Spleen (tissue), 11 donors: ENCODE measurements around the gene BEND3. TPM values are rescaled to one million over a fixed set of nuclear protein-coding genes. Genes with fewer than 3 reads are reported as not detected.

Experiments
- DNase-seq: peaks from one replicate; pipeline ENCODE4 v3.0.0-alpha.2; 2020
- H3K27ac ChIP-seq, 8 donors: fragments of 200-600 bp; sonication (generic) in 7 of 8; 1 replicate in 4 of 8; 2 replicates in 4 of 8; pipeline versions ENCODE4 v1.5.0 to v1.8.0; 2016 to 2021; ENCODE audit warnings: inconsistent platforms in 4 of 8, mild to moderate bottlenecking in 4 of 8, moderate library complexity in 1 of 8
- H3K27me3 ChIP-seq, 7 donors: fragments of 200-600 bp; sonication (generic) in 6 of 7; replicated peaks in 1 of 7; 1 replicate in 4 of 7; 2 replicates in 3 of 7; pipeline versions ENCODE4 v1.5.0 to v1.8.0; 2016 to 2021; ENCODE audit warnings: inconsistent platforms in 3 of 7, mild to moderate bottlenecking in 1 of 7
- H3K36me3 ChIP-seq, 6 donors: fragments of 200-600 bp; sonication (generic) in 5 of 6; 1 replicate in 4 of 6; 2 replicates in 2 of 6; pipeline versions ENCODE4 v1.5.0 to v1.8.0; 2016 to 2021; ENCODE audit warnings: inconsistent platforms in 2 of 6
- H3K4me1 ChIP-seq, 6 donors: fragments of 200-600 bp; sonication (generic) in 5 of 6; 1 replicate in 3 of 6; 2 replicates in 3 of 6; pipeline versions ENCODE4 v1.5.0 to v1.8.0; 2016 to 2021; ENCODE audit warnings: inconsistent platforms in 3 of 6
- H3K4me3 ChIP-seq, 8 donors: fragments of 200-600 bp; sonication (generic) in 7 of 8; 1 replicate in 4 of 8; 2 replicates in 4 of 8; pipeline versions ENCODE4 v1.5.0 to v1.8.0; 2016 to 2021; ENCODE audit warnings: inconsistent platforms in 4 of 8, mild to moderate bottlenecking in 4 of 8, moderate library complexity in 2 of 8
- H3K9me3 ChIP-seq, 8 donors: fragments of 200-600 bp; sonication (generic) in 7 of 8; 1 replicate in 4 of 8; 2 replicates in 4 of 8; pipeline versions ENCODE4 v1.5.0 to v1.8.0; 2016 to 2021; ENCODE audit warnings: inconsistent platforms in 4 of 8
- POLR2A ChIP-seq, 3 donors: fragments of 450-650 bp; IDR thresholded peaks; one replicate each; pipeline ENCODE4 v1.5.1; 2017; ENCODE audit warnings: antibody characterized with exemption in 3 of 3, mild to moderate bottlenecking in 1 of 3
- POLR2AphosphoS5 ChIP-seq, 3 donors: sonication (generic); formaldehyde crosslinking; IDR thresholded peaks; one replicate each; pipeline ENCODE4 v1.5.1; 2017; ENCODE audit warnings: antibody characterized with exemption in 3 of 3
- WGBS, 5 donors: extraction: QIAGEN DNeasy Blood & Tissue Kit in 3 of 5; methylation state at CpG; one replicate each; pipeline versions ENCODE4 v1.1.5 to v1.1.7; 2013 to 2018; 5-methylcytosine and 5-hydroxymethylcytosine counted together
- intact Hi-C: fragments of 100-400 bp; cut with DNase I; formaldehyde crosslinking; loops from one replicate; pipeline ENCODE4 v1.15.0; 2023; ENCODE audit warnings: low total_unique reads
- polyA plus RNA-seq, 3 donors: library from polyadenylated mRNA; stranded (reverse); fragments of 200-250 nt; gene quantifications; one replicate each; pipeline ENCODE4 v1.2.1, GENCODE V29; 2013
- total RNA-seq, 7 donors: library from RNA; depleted of rRNA in 3 of 7; stranded (reverse); fragments of >200 nt in 3 of 7; fragmentation: NEBNext Ultra II Directional in 4 of 7; extraction: Animal tissue kit (Norgen Biotek cat#: 25700) in 4 of 7; gene quantifications; one replicate each; pipeline versions ENCODE4 v1.1.0 to v1.2.1, GENCODE V29; 2016 to 2021
- TF ChIP-seq, protein P1 (sequence below), 11 experiments: fragments of 200-600 bp in 7 of 11; fragments of 450-650 bp in 4 of 11; sonication (generic) in 4 of 11; IDR thresholded peaks in 8 of 11; conservative IDR thresholded peaks in 3 of 11; 1 replicate in 7 of 11; 2 replicates in 4 of 11; pipeline versions ENCODE4 v1.4.0 to v1.8.0; 2016 to 2021; ENCODE audit warnings: antibody characterized with exemption in 11 of 11, inconsistent platforms in 4 of 11, mild to moderate bottlenecking in 1 of 11
- donor health status: healthy with polysubstance abuse.
- donor health status: DM: no; HTN: no; CAD: no; lungs with moderate emphysema.
- donor health status: DM: no; HTN: no; CAD: no.
- donor health status: Bipolar disorder and iron deficiency.
- donor health status: healthy.
- donor health status: DM: no; HTN: no; CAD: no.
- donor health status: DM: yes; HTN: yes; CAD: no.

BEND3 gene
- total and polyA plus RNA-seq, 10 donors = 0.37 to 2.6 (median 2.1) TPM

DNA sequence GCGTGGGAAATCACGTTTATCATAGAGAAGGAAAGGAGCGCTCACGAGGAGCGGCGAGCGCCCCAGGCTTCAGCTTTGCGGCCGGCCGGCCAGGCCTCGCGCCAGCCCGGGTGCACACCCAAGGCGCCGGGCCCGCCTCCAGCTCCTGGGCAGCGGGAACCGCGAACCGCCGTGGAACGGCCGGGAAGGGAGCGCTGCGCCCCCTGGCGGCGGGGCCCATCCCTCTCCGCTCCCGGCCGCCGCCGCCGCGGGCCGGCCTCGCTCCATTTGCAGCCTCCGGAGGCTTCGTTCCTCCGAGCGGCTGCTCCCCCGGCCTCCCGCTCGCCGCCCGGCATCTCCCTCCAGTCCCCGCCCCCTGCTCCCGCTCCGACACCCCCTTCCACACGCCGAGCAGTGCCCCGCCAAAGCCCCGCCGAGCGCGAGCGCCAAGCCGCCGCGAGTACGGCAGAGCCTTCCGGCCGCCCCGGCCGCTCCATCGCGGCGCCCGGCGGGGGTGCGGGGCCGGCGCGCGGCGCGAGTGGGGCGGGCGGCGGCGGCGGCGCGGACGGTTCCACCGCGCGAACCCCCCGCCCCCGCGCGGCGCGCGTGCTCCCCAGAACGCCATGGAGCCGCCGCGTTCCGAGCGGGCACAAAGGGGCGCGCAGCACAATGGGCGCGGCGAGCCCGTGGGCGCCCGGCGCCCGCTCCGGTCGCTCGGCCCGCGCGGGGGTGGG is 946 bp downstream of the BEND3 start:
- H3K4me1 ChIP-seq = peaks cover 6 to 37% (median 25%) of the 10 kb centered on the region in 6 donors
- DNase-seq = peak; percentile 95
- intact Hi-C loops = no loop called here
- H3K9me3 ChIP-seq = no peaks in the 10 kb centered on the region
- WGBS, 5 donors = 0 to 1% (median 0%) methylated on average over 31 to 116 of the region's 116 CpGs
- no peaks in the 10 kb centered on the region for H3K36me3 ChIP-seq
- TF ChIP-seq POLR2A (IDR thresholded peaks at IDR 0.05) (no peak), POLR2AphosphoS5 (IDR thresholded peaks at IDR 0.05) (peak; percentile 20 to 56 (median 53))
- TF ChIP-seq, protein P1, sequence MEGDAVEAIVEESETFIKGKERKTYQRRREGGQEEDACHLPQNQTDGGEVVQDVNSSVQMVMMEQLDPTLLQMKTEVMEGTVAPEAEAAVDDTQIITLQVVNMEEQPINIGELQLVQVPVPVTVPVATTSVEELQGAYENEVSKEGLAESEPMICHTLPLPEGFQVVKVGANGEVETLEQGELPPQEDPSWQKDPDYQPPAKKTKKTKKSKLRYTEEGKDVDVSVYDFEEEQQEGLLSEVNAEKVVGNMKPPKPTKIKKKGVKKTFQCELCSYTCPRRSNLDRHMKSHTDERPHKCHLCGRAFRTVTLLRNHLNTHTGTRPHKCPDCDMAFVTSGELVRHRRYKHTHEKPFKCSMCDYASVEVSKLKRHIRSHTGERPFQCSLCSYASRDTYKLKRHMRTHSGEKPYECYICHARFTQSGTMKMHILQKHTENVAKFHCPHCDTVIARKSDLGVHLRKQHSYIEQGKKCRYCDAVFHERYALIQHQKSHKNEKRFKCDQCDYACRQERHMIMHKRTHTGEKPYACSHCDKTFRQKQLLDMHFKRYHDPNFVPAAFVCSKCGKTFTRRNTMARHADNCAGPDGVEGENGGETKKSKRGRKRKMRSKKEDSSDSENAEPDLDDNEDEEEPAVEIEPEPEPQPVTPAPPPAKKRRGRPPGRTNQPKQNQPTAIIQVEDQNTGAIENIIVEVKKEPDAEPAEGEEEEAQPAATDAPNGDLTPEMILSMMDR (IDR thresholded peaks at IDR 0.05 in 8 of 11, conservative IDR thresholded peaks at IDR 0.05 in 3 of 11) = peak; percentile 28 to 98 (median 92)
- H3K4me3 ChIP-seq = peak overlapping the region; percentile 50 to 93 (median 78)
- peak overlapping the region in 6 of 8 donors; percentile 55 to 77 (median 70) for H3K27ac ChIP-seq
- H3K27me3 ChIP-seq = peaks cover 0 to 36% (median 2%) of the 10 kb centered on the region in 7 donors

DNA sequence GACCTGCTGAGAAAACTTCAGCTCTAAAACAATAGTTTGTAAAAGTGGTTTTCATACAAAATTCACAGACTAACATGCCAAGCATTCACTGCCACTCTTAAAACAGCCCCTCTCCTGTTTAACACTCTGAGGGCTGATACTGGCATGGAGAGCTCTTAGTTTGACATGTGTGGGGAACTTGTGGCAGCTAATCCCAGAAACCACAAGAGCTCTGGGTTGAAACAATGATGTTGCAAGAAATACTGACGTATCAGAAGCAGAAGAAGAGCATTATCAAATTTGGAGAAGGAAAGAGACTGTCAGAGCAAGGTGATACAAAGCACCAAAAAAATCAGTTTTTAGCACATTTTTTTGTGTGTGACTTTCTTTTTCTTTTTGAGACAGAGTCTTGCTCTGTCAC is 5.1 kb downstream of the BEND3 start:
- WGBS, 5 donors = 42 to 62% (median 59%) methylated on average over 1 of the region's 1 CpG
- Histone ChIP-seq H3K4me1 (peaks cover 0 to 20% (median 8%) of the 10 kb centered on the region in 6 donors), H3K27ac (no peak overlapping the region), H3K4me3 (no peak overlapping the region), H3K9me3 (no peaks in the 10 kb centered on the region), H3K36me3 (no peaks in the 10 kb centered on the region), H3K27me3 (no peaks in the 10 kb centered on the region)
- DNase-seq = no peak
- TF ChIP-seq POLR2A (IDR thresholded peaks at IDR 0.05) (no peak), POLR2AphosphoS5 (IDR thresholded peaks at IDR 0.05) (no peak)
- TF ChIP-seq, protein P1 (IDR thresholded peaks at IDR 0.05 in 8 of 11, conservative IDR thresholded peaks at IDR 0.05 in 3 of 11) = no peak
- intact Hi-C loops = no loop called here

DNA sequence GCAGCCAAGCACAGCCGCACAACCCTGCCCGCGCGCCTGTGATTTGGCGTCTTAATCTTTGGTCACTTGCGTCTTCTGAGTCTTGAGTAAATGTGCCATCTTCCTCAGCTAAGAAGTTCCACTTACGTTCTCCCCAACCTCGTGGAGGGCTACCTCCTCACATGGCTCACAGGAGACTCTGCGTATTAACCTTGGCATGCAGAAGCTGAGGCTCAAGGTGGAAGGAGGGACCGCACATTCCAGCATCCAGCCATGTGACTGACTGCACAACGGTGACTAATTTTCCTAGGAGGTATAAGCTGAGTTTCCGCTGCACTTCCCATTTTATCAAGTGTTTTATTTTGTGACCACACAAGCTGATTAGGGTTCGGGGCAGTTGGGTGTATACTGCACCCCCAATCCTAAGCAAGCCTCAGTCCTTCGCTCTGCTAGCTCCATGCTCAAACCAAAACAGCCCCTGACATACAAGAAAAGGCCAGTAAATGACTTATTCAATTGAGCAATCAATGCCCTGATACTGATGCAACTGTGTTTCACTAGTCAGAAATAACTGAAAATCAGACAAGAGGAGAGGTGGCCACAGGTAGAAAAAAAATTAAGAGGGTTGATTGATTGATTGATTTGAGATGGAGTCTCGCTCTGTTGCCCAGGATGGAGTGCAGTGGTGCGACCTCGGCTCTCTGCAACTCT is 7.0 kb downstream of the BEND3 start:
- WGBS, 5 donors = 81 to 91% (median 86%) methylated on average over 17 of the region's 17 CpGs
- Histone ChIP-seq H3K27ac (no peak overlapping the region), H3K4me1 (peaks cover 0 to 11% (median 0%) of the 10 kb centered on the region in 6 donors), H3K27me3 (no peaks in the 10 kb centered on the region), H3K36me3 (no peaks in the 10 kb centered on the region), H3K9me3 (no peaks in the 10 kb centered on the region), H3K4me3 (no peak overlapping the region)
- intact Hi-C loops = no loop called here
- DNase-seq = no peak
- no peak for TF ChIP-seq POLR2AphosphoS5 (IDR thresholded peaks at IDR 0.05)
- TF ChIP-seq, protein P1 (IDR thresholded peaks at IDR 0.05 in 8 of 11, conservative IDR thresholded peaks at IDR 0.05 in 3 of 11) = no peak

DNA sequence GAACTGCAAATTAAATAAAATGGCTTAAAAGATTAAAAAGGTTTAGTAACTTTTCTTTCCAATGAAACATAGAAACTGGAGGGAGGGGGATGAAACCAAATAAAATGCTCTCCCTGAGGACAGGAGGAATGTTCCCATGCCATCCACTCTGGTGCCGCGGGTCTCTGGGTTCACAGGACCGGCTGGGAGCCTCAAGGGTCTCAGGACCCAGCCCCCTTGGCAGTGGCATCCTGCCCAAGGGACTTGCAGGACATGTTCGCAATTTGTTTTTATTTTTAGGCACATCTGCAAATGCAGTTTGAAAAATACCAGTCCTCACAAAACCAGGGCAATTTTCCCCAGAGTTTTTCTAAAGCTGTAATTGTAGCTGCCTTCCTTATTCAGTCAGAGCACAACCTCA is 7.5 kb downstream of the BEND3 start:
- no peaks in the 10 kb centered on the region for H3K27me3 ChIP-seq
- no peaks in the 10 kb centered on the region for H3K9me3 ChIP-seq
- intact Hi-C loops = no loop called here
- no peak overlapping the region for H3K27ac ChIP-seq
- TF ChIP-seq, protein P1 (IDR thresholded peaks at IDR 0.05 in 8 of 11, conservative IDR thresholded peaks at IDR 0.05 in 3 of 11) = no peak
- H3K4me3 ChIP-seq = no peak overlapping the region
- WGBS, 5 donors = 90 to 95% (median 93%) methylated on average over 4 of the region's 4 CpGs
- H3K36me3 ChIP-seq = no peaks in the 10 kb centered on the region
- peaks cover 0 to 11% (median 0%) of the 10 kb centered on the region in 6 donors for H3K4me1 ChIP-seq
- DNase-seq = no peak
